ENCODE results near the gene ATG3.

DNA sequence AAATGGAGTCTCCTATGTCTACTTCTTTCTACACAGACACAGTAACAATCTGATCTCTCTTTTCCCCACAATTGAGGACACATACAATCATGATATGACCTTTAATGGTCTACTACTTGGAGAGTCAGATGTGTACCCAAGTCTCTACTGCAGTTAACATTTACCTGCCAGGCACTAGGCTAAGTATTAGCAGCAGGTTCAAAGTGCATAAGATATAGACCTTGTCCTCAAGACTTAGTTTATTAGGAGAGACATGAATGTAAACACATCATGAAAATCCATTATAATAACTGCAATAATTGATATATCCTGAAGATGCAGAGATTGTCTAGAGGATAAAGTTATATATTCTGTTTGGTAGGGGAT lies 3.2 kb upstream of the ATG3 start:
- TF ChIP-seq CTCF (IDR thresholded peaks at IDR 0.05) (no peak), POLR2A (IDR thresholded peaks at IDR 0.05) (no peak)

Data from testis (tissue), 2 donors.